Kidney (tissue), 14 donors: ENCODE measurements around the gene SLC4A8. TPM values are rescaled to one million over a fixed set of nuclear protein-coding genes. Genes with fewer than 3 reads are reported as not detected.
A peak's percentile ranks its signal among the peaks of the same experiment; 100 is the strongest.

Experiments used
- DNase-seq, 5 donors: peaks; one replicate each; pipeline ENCODE4 v3.0.0-alpha.2; 2013 to 2020
- FAIRE-seq: peaks from 2 replicates; lab custom pipeline; 2012; peaks lifted over from hg19 to GRCh38; lab: Jason Lieb, UNC
- H3K27ac ChIP-seq, 2 donors: one replicate each; pipeline ENCODE4 v1.7.0; 2013; ENCODE audit warnings: low read depth in 2 of 2, low read length in 2 of 2, inconsistent platforms in 1 of 2
- H3K27me3 ChIP-seq: one replicate; pipeline ENCODE4 v1.7.1; 2013; ENCODE audit warnings: low read length, inconsistent platforms; ENCODE audit not compliant: control insufficient read depth, insufficient read depth
- H3K36me3 ChIP-seq, 3 donors: one replicate each; pipeline versions ENCODE4 v1.7.0 to v1.7.1; 2013; ENCODE audit warnings: low read length in 3 of 3, control low read depth in 1 of 3, inconsistent platforms in 1 of 3; ENCODE audit not compliant: insufficient read depth in 3 of 3, control insufficient read depth in 2 of 3
- H3K4me1 ChIP-seq, 3 donors: one replicate each; pipeline versions ENCODE4 v1.7.0 to v1.7.1; 2013; ENCODE audit warnings: low read length in 3 of 3, inconsistent platforms in 1 of 3, low read depth in 1 of 3; ENCODE audit not compliant: control insufficient read depth in 2 of 3, insufficient read depth in 2 of 3
- H3K4me3 ChIP-seq, 3 donors: one replicate each; pipeline versions ENCODE4 v1.7.0 to v1.8.1; 2013; ENCODE audit warnings: low read length in 3 of 3, control low read depth in 1 of 3, inconsistent platforms in 1 of 3
- H3K9ac ChIP-seq, 3 donors: one replicate each; pipeline versions ENCODE4 v1.7.0 to v1.7.1; 2013; ENCODE audit warnings: low read length in 3 of 3, control low read depth in 1 of 3, inconsistent platforms in 1 of 3
- H3K9me3 ChIP-seq, 3 donors: one replicate each; pipeline versions ENCODE4 v1.7.0 to v1.7.1; 2013; ENCODE audit warnings: low read length in 3 of 3, control low read depth in 1 of 3, inconsistent platforms in 1 of 3; ENCODE audit not compliant: control insufficient read depth in 2 of 3, insufficient read depth in 1 of 3
- intact Hi-C: fragments of 100-400 bp; cut with DNase I; formaldehyde crosslinking; loops from one replicate; pipeline ENCODE4 v1.11.1; 2022
- polyA plus RNA-seq: library from polyadenylated mRNA; stranded (reverse); fragments of 350-450 nt; fragmentation: Illumina TruSeq; extraction: RNeasy Lipid Tissue Mini Kit (QIAGEN cat#74804); gene quantifications from one replicate; pipeline ENCODE4 v1.2.3, GENCODE V29; 2014; ENCODE audit warnings: low read depth, low replicate concordance; ENCODE audit not compliant: insufficient read depth
- total RNA-seq: library from RNA; stranded (reverse); fragmentation: NEBNext Ultra II Directional; extraction: Animal tissue kit (Norgen Biotek cat#: 25700); gene quantifications from one replicate; pipeline ENCODE4 v1.2.1, GENCODE V29; 2021
- TF ChIP-seq, protein P1 (sequence below): IDR thresholded peaks from 3 replicates; pipeline ENCODE4 v1.5.1; 2012; ENCODE audit warnings: mild to moderate bottlenecking, moderate library complexity, borderline replicate concordance; ENCODE audit not compliant: insufficient read depth; ENCODE audit errors: extremely low read depth
- donor health status: control.
- donor health status: control.
- donor health status: control.
- donor health status: control.
- donor health status: control.
- donor health status: DM: yes; HTN: yes; CAD: no.
- donor health status: Normal renal cell carcinoma (clear cell type).

Gene SLC4A8
- total and polyA plus RNA-seq, 2 donors from 2014 or later, result 2.4 to 3.4 TPM

DNA sequence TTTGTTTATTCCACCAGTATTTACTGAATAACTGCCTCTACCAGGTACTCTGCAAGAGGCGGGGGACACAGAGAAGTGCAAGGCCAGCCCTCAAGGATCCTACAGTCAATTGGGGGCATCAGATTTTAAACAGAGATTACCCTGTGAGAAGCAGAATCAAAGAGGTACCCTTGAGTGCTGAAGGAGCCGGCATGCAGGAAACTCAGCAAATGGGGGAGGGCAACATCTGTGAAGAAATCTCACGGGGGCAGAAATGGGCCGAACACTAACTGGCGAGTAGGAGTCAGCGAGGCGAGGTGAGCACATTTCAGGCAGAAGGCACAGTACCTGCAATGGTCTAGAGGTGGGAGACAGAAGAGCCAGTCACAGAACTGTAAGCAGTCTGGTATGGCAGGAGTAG lies 42.5 kb upstream of the SLC4A8 start:
- H3K27ac ChIP-seq, result no peak overlapping the region

DNA sequence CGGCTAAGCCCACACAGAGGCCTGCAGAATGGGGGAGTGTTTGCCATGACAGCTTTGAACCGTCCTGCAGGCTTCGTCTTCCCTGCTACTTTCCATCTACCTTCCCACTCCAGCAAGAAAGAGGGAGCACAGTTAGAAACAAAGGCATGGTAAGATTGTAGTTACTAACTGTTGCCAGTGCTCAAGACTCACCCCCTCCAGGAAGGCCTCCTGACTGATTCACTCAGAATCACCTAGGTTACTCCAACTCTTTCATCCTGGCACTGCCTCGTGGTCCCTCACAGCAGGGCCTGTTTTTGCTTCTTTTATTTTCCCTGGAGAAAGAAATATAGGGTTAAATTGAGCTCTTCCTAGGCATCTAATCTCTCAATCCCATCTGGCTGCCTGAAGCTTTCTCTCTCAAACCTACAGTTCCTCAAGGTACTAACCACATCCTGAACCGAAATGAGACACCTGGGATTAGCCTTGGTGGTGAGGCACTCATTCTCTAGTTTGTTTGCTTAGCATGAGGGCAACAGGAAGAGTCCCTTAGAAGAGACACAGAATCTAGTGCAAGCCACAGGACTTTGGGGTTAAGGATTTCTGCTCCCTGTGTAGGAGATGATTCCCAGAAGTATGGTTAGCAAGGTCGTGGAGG lies 41.2 kb upstream of the SLC4A8 start:
- Histone ChIP-seq H3K9ac (no peak overlapping the region), H3K4me1 (peaks cover 0 to 8% (median 0%) of the 10 kb centered on the region in 3 donors), H3K36me3 (no peaks in the 10 kb centered on the region), H3K27me3 (no peaks in the 10 kb centered on the region), H3K9me3 (no peaks in the 10 kb centered on the region), H3K4me3 (no peak overlapping the region), H3K27ac (no peak overlapping the region)
- FAIRE-seq (no peak), DNase-seq (no peak)
- intact Hi-C loops, result no loop called here
- TF ChIP-seq, protein P1, sequence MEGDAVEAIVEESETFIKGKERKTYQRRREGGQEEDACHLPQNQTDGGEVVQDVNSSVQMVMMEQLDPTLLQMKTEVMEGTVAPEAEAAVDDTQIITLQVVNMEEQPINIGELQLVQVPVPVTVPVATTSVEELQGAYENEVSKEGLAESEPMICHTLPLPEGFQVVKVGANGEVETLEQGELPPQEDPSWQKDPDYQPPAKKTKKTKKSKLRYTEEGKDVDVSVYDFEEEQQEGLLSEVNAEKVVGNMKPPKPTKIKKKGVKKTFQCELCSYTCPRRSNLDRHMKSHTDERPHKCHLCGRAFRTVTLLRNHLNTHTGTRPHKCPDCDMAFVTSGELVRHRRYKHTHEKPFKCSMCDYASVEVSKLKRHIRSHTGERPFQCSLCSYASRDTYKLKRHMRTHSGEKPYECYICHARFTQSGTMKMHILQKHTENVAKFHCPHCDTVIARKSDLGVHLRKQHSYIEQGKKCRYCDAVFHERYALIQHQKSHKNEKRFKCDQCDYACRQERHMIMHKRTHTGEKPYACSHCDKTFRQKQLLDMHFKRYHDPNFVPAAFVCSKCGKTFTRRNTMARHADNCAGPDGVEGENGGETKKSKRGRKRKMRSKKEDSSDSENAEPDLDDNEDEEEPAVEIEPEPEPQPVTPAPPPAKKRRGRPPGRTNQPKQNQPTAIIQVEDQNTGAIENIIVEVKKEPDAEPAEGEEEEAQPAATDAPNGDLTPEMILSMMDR, result no peak

More for the DNA sequence above, 42.5 kb upstream of the SLC4A8 start:
- FAIRE-seq (no peak), DNase-seq (no peak)
- TF ChIP-seq, protein P1, result no peak
- Histone ChIP-seq H3K36me3 (no peaks in the 10 kb centered on the region), H3K9me3 (no peaks in the 10 kb centered on the region), H3K4me3 (no peak overlapping the region), H3K27me3 (no peaks in the 10 kb centered on the region), H3K9ac (no peak overlapping the region), H3K4me1 (peaks cover 0 to 8% (median 0%) of the 10 kb centered on the region in 3 donors)
- intact Hi-C loops, result no loop called here

DNA sequence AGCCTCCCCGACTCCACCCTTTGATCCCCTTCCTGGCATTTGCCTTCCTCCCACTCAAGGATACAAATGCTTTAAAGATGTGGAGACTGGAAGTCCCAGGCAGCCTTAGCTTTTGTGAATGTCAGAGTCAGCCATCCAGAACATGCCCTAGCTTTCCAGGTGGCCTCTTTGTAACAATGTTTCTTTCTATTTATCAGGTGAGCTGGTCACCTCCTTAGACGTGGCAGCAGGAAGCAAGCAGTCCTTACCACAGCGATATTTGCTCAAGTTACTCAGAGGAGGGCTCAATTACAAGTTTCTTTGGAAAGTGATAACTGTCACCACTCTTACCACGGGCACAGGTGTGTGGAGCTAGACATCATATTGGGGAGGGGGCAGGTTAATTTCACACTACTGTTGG lies 38.3 kb upstream of the SLC4A8 start:
- Histone ChIP-seq H3K27ac (no peak overlapping the region), H3K4me1 (peaks cover 0 to 3% (median 0%) of the 10 kb centered on the region in 3 donors), H3K36me3 (no peaks in the 10 kb centered on the region), H3K4me3 (no peak overlapping the region), H3K27me3 (no peaks in the 10 kb centered on the region), H3K9ac (no peak overlapping the region), H3K9me3 (no peaks in the 10 kb centered on the region)
- peak in 2 of 5 donors; percentile 56 to 57 for DNase-seq
- TF ChIP-seq, protein P1, result no peak
- intact Hi-C loops, result no loop called here
- FAIRE-seq, result no peak
